IMR-90 (cell line): ENCODE data around the gene MIEF1. TPM values are rescaled to one million over a fixed set of nuclear protein-coding genes. Genes with fewer than 3 reads are reported as not detected.

ENCODE experiments used
- ATAC-seq: fragments of 200-7000 bp; cut with Tn5 transposase; 2 replicates; pipeline ENCODE4 v1.9.1; 2020; ENCODE audit warnings: low read depth, mild to moderate bottlenecking, moderate library complexity
- Bru-seq: library from RNA; stranded (reverse); fragments of 400-500 nt; gene quantifications from one replicate; lab custom pipeline; 2021; lab: Mats Ljungman, UMichigan
- BruChase-seq, 2 experiments: library from RNA; stranded (reverse); fragments of 400-500 nt; gene quantifications; one replicate each; lab custom pipeline; 2021; lab: Mats Ljungman, UMichigan
- BruUV-seq: library from RNA; stranded (reverse); fragments of 400-500 nt; replicated peaks from 2 replicates; lab custom pipeline; 2021; lab: Mats Ljungman, UMichigan
- CTCF ChIA-PET: fragments of 300-600 bp; formaldehyde crosslinking; extraction: SDS; loops from one replicate; lab custom pipeline; 2021; ENCODE audit warnings: antibody characterized with exemption; lab: Yijun Ruan, JAX
- POLR2A ChIA-PET: fragments of 300-600 bp; sonication (Branson Sonifier 250); formaldehyde crosslinking; loops from one replicate; lab custom pipeline; 2022; ENCODE audit warnings: antibody characterized with exemption; ENCODE audit not compliant: unreplicated experiment; lab: Charles Lee
- DNase-seq: peaks from one replicate; pipeline ENCODE4 v3.0.0; 2013
- H2AFZ ChIP-seq: replicated peaks from 2 replicates; pipeline ENCODE3; 2013; ENCODE audit warnings: low read length, mild to moderate bottlenecking; ENCODE audit not compliant: poor library complexity
- H2AK5ac ChIP-seq: 2 replicates; pipeline ENCODE4 v1.6.1; 2013; ENCODE audit warnings: low read depth, low read length, inconsistent platforms
- H2AK9ac ChIP-seq: replicated peaks from 2 replicates; pipeline ENCODE3; 2013; ENCODE audit warnings: mild to moderate bottlenecking, low read depth, low read length, moderate library complexity; ENCODE audit not compliant: poor library complexity
- H2BK120ac ChIP-seq: 2 replicates; pipeline ENCODE4 v1.6.1; 2013; ENCODE audit warnings: low read depth, low read length, inconsistent platforms
- H2BK15ac ChIP-seq: 3 replicates; pipeline ENCODE4 v1.6.1; 2013; ENCODE audit warnings: low read depth, low read length, inconsistent platforms
- H2BK20ac ChIP-seq: 2 replicates; pipeline ENCODE4 v1.6.1; 2013; ENCODE audit warnings: low read depth, mild to moderate bottlenecking, inconsistent platforms, low read length, moderate library complexity
- H2BK5ac ChIP-seq: 2 replicates; pipeline ENCODE4 v1.6.1; 2013; ENCODE audit warnings: mild to moderate bottlenecking, low read depth, low read length, inconsistent platforms; ENCODE audit not compliant: poor library complexity, severe bottlenecking
- H3K14ac ChIP-seq: replicated peaks from 2 replicates; pipeline ENCODE4 v1.6.1; 2013; ENCODE audit warnings: low read depth, low read length, inconsistent platforms
- H3K18ac ChIP-seq: 2 replicates; pipeline ENCODE4 v1.6.1; 2013; ENCODE audit warnings: low read depth, low read length, control low read depth
- H3K23ac ChIP-seq: 2 replicates; pipeline ENCODE4 v1.6.1; 2013; ENCODE audit warnings: low read depth, low read length, inconsistent platforms
- H3K27ac ChIP-seq: 2 replicates; pipeline ENCODE4 v1.5.1; 2013; ENCODE audit warnings: mild to moderate bottlenecking, control low read depth, low read length; ENCODE audit not compliant: insufficient read depth
- H3K27me3 ChIP-seq: 2 replicates; pipeline ENCODE4 v1.6.1; 2013; ENCODE audit warnings: low read length; ENCODE audit not compliant: control insufficient read depth, insufficient read depth
- H3K36me3 ChIP-seq: 2 replicates; pipeline ENCODE4 v1.6.1; 2013; ENCODE audit warnings: low read length, mixed read lengths; ENCODE audit not compliant: control insufficient read depth, insufficient read depth
- H3K4ac ChIP-seq: 2 replicates; pipeline ENCODE4 v1.6.1; 2013; ENCODE audit warnings: low read depth, low read length, inconsistent platforms
- H3K4me1 ChIP-seq: 2 replicates; pipeline ENCODE4 v1.6.1; 2013; ENCODE audit warnings: low read length, mixed read lengths; ENCODE audit not compliant: control insufficient read depth, insufficient read depth
- H3K4me2 ChIP-seq: 2 replicates; pipeline ENCODE4 v1.6.1; 2013; ENCODE audit warnings: low read depth, mild to moderate bottlenecking, control low read depth, low read length, moderate library complexity
- H3K4me3 ChIP-seq: 2 replicates; pipeline ENCODE4 v1.5.1; 2013; ENCODE audit warnings: low read depth, mild to moderate bottlenecking, control low read depth, low read length, moderate library complexity; ENCODE audit not compliant: insufficient read depth
- H3K56ac ChIP-seq: 2 replicates; pipeline ENCODE4 v1.6.1; 2013; ENCODE audit warnings: low read length, inconsistent platforms; ENCODE audit not compliant: insufficient read depth; ENCODE audit errors: extremely low read depth
- H3K79me1 ChIP-seq, 2 experiments: 2 replicates each; pipeline ENCODE4 v1.6.1; 2013; ENCODE audit warnings: low read length in 2 of 2, inconsistent platforms in 1 of 2, low read depth in 1 of 2
- H3K9ac ChIP-seq: 2 replicates; pipeline ENCODE4 v1.6.1; 2013; ENCODE audit warnings: low read depth, low read length, control low read depth
- H3K9me1 ChIP-seq: 2 replicates; pipeline ENCODE4 v1.6.1; 2013; ENCODE audit warnings: low read length, inconsistent platforms; ENCODE audit not compliant: insufficient read depth
- H3K9me3 ChIP-seq: 2 replicates; pipeline ENCODE4 v1.6.1; 2013; ENCODE audit warnings: low read length; ENCODE audit not compliant: control insufficient read depth, insufficient read depth
- H4K20me1 ChIP-seq: 2 replicates; pipeline ENCODE4 v1.6.1; 2013; ENCODE audit warnings: low read length, inconsistent platforms; ENCODE audit not compliant: insufficient read depth
- H4K5ac ChIP-seq: 2 replicates; pipeline ENCODE4 v1.6.1; 2013; ENCODE audit warnings: mild to moderate bottlenecking, low read depth, low read length, control low read depth
- H4K8ac ChIP-seq, 2 experiments: 2 replicates each; pipeline ENCODE4 v1.6.1; 2013; ENCODE audit warnings: low read depth in 2 of 2, low read length in 2 of 2, control low read depth in 1 of 2, inconsistent platforms in 1 of 2
- H4K91ac ChIP-seq: 2 replicates; pipeline ENCODE4 v1.6.1; 2013; ENCODE audit warnings: low read depth, low read length, inconsistent platforms; ENCODE audit not compliant: insufficient read depth
- MAZ ChIP-seq: IDR thresholded peaks from 2 replicates; pipeline ENCODE4 v1.6.1; 2012; ENCODE audit warnings: low read depth, mild to moderate bottlenecking, low read length, improper control_type of control experiment, moderate library complexity, borderline replicate concordance
- MXI1 ChIP-seq: IDR thresholded peaks from 2 replicates; pipeline ENCODE4 v1.6.1; 2012; ENCODE audit warnings: low read depth, mild to moderate bottlenecking, low read length, moderate library complexity, borderline replicate concordance
- SMC3 ChIP-seq: fragments of 150-350 bp; IDR thresholded peaks from 2 replicates; pipeline ENCODE4 v1.6.1; 2016; ENCODE audit warnings: low read depth, mild to moderate bottlenecking, antibody characterized with exemption, low read length, moderate library complexity
- WGBS, 2 experiments: methylation state at CpG; one replicate each; pipeline versions ENCODE4 v1.1.5 to v1.1.7; 2013; ENCODE audit warnings: missing lambda C conversion rate in 2 of 2; ENCODE audit not compliant: insufficient read length in 1 of 2; ENCODE audit errors: extremely low coverage in 2 of 2; 5-methylcytosine and 5-hydroxymethylcytosine counted together
- dilution Hi-C: fragments of 300-500 bp; cut with HindIII; formaldehyde crosslinking; loops from one replicate; pipeline ENCODE4 v1.14.3; 2018; ENCODE audit warnings: low sequenced_read_pairs; ENCODE audit not compliant: unreplicated experiment
- in situ Hi-C: fragments of 300-500 bp; cut with MboI; formaldehyde crosslinking; loops from 3 replicates; pipeline ENCODE4 v1.14.3; 2019; ENCODE audit warnings: low sequenced_read_pairs, inconsistent platforms, mixed read lengths
- intact Hi-C: fragments of 100-400 bp; cut with micrococcal nuclease; formaldehyde crosslinking; loops from 2 replicates; pipeline ENCODE4 v1.10.0; 2022
- long read RNA-seq: library from polyadenylated mRNA; unstranded; transcript quantifications from one replicate; pipeline ENCODE4 v2.0.0, GENCODE V29; 2021; ENCODE audit not compliant: unreplicated experiment
- polyA plus RNA-seq, 3 experiments: library from polyadenylated mRNA; depleted of rRNA; stranded (reverse); fragments of >200 nt; gene quantifications; 2 replicates each; pipeline ENCODE4 v1.2.3, GENCODE V29; 2012; ENCODE audit warnings: low replicate concordance in 1 of 3
- total RNA-seq: library from RNA; depleted of rRNA; stranded (reverse); fragments of >200 nt; gene quantifications from 2 replicates; pipeline ENCODE4 v1.2.3, GENCODE V29; 2012; rRNA removed
- TF ChIP-seq, protein P1 (sequence below): conservative IDR thresholded peaks from 2 replicates; pipeline ENCODE4 v1.5.1; 2012; ENCODE audit warnings: mild to moderate bottlenecking, low read depth, low read length, improper control_type of control experiment
- TF ChIP-seq, protein P2 (sequence below): fragments of 150-350 bp; IDR thresholded peaks from 2 replicates; pipeline ENCODE4 v1.6.1; 2016; ENCODE audit warnings: low read depth, mild to moderate bottlenecking, low read length, moderate library complexity, borderline replicate concordance
- TF ChIP-seq, protein P3 (sequence below): fragments of 150-350 bp; IDR thresholded peaks from 2 replicates; pipeline ENCODE4 v1.6.1; 2017; ENCODE audit warnings: mild to moderate bottlenecking, antibody characterized with exemption, low read length, low read depth

Gene MIEF1
- total RNA-seq = 9.7 and 12.2 TPM in 2 replicates
- polyA plus RNA-seq (2012; rRNA removed) = 15.0 and 16.9 TPM in 2 replicates
- polyA plus RNA-seq (2012; cell fraction: cytosol; rRNA removed) = 9.7 and 13.5 TPM in 2 replicates
- 8.6 and 12.3 TPM in 2 replicates for polyA plus RNA-seq (2012; cell fraction: nucleus; rRNA removed; ENCODE audit: low replicate concordance)
- Bru-seq, nascent RNA = percentile 76 among the genes with signal in this experiment
- percentile 76 among the genes with signal in this experiment for BruChase-seq, experiment 1, labeled RNA remaining after a 6-hour chase
- percentile 88 among the genes with signal in this experiment for BruChase-seq, experiment 2, labeled RNA remaining after a 2-hour chase
- long read RNA-seq, full-length matches to known transcripts = 7 of 26 reads
- long read RNA-seq, partial matches to known transcripts = 3 of 26 reads
- long read RNA-seq, other reads (novel, unspliced or antisense) = 16 of 26 reads

DNA sequence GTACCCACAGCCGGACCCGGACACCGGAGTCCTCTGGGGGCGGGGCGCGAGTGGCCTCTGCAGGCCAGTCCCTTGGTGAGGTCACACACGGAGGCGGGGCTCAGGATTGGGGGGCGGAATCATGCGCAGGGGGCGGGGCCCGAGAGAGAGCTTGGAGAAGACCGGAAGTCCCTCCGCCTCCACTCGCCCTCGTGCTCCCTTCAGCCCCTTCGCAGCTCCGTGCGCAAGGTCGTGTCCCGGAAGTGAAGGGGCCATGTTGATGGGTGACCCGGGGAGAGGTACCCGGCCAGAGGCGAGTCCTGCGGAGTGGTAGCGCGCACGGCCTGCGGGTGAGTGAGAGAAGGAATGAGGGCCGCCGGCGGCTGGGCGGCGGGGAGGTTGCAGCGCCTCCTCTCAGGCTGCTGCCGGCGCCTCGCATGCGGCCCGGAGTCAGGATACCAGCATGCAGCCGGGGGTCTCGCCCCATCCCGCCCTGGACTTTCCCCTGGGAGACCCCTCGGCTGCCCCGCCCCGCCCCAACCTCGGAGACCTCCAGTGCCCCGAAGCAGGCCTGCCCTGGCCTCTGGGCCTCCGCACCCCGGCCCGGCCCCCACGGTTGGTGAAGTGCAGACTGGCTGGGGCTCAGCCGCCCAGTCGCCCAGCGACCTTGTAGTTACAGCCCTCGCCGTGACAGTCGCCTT is at the start of gene MIEF1:
TSS of gene MIEF1 (plus strand) at position 182 of the 680 bp plus-strand sequence. CDS start 9,005 bp downstream, outside the sequence.
- peak within 1 kb of the TSS; percentile 85 for H3K9ac ChIP-seq
- DNase-seq = peak; percentile 92
- H4K20me1 ChIP-seq = 0 out of 2 replicates have a peak, but pooled peaks cover 11% of the 10 kb centered on the region
- peak within 1 kb of the TSS; percentile 38; the same call in 1 of the 2 replicates for H4K91ac ChIP-seq
- in situ Hi-C loops (no loop called here), intact Hi-C loops (loop anchor here (2.0 kb wide), 1 partner anchor 17 kb away; no protein-coding TSS in a partner anchor), dilution Hi-C loops (no loop called here)
- H3K14ac ChIP-seq = peak within 1 kb of the TSS; percentile 61
- peaks cover 24% of the 10 kb centered on the region for H3K36me3 ChIP-seq
- peaks cover 10% of the 10 kb centered on the region for H3K4me1 ChIP-seq
- WGBS, 2 experiments = 0% methylated on average over 16 of the region's 58 CpGs; no CpG with 5 or more reads in 1 of the 2 experiments
- no peaks in the 10 kb centered on the region for H3K27me3 ChIP-seq
- peak within 1 kb of the TSS; percentile 45 for H3K27ac ChIP-seq
- peak within 1 kb of the TSS; percentile 48; the same call in 1 of the 2 replicates for H3K56ac ChIP-seq
- peak within 1 kb of the TSS; percentile 67 for H3K4me3 ChIP-seq
- no peak within 1 kb of the TSS; the same call in 1 of the 2 replicates for H3K18ac ChIP-seq
- peak within 1 kb of the TSS; percentile 75 for H3K4ac ChIP-seq
- H3K4me2 ChIP-seq = peak within 1 kb of the TSS; percentile 94
- no peaks in the 10 kb centered on the region for H3K9me3 ChIP-seq
- peaks cover 6% of the 10 kb centered on the region for H3K9me1 ChIP-seq
- peak; percentile 95 for TF ChIP-seq MXI1
- TF ChIP-seq, protein P1, sequence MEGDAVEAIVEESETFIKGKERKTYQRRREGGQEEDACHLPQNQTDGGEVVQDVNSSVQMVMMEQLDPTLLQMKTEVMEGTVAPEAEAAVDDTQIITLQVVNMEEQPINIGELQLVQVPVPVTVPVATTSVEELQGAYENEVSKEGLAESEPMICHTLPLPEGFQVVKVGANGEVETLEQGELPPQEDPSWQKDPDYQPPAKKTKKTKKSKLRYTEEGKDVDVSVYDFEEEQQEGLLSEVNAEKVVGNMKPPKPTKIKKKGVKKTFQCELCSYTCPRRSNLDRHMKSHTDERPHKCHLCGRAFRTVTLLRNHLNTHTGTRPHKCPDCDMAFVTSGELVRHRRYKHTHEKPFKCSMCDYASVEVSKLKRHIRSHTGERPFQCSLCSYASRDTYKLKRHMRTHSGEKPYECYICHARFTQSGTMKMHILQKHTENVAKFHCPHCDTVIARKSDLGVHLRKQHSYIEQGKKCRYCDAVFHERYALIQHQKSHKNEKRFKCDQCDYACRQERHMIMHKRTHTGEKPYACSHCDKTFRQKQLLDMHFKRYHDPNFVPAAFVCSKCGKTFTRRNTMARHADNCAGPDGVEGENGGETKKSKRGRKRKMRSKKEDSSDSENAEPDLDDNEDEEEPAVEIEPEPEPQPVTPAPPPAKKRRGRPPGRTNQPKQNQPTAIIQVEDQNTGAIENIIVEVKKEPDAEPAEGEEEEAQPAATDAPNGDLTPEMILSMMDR = no peak; the same call in 1 of the 2 replicates
- TF ChIP-seq, protein P2, sequence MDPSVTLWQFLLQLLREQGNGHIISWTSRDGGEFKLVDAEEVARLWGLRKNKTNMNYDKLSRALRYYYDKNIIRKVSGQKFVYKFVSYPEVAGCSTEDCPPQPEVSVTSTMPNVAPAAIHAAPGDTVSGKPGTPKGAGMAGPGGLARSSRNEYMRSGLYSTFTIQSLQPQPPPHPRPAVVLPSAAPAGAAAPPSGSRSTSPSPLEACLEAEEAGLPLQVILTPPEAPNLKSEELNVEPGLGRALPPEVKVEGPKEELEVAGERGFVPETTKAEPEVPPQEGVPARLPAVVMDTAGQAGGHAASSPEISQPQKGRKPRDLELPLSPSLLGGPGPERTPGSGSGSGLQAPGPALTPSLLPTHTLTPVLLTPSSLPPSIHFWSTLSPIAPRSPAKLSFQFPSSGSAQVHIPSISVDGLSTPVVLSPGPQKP = 0 out of 2 replicates have a peak, but pooled peaks have one; percentile 18
- peak; percentile 88 for TF ChIP-seq MAZ
- no peak for TF ChIP-seq SMC3
- TF ChIP-seq, protein P3, sequence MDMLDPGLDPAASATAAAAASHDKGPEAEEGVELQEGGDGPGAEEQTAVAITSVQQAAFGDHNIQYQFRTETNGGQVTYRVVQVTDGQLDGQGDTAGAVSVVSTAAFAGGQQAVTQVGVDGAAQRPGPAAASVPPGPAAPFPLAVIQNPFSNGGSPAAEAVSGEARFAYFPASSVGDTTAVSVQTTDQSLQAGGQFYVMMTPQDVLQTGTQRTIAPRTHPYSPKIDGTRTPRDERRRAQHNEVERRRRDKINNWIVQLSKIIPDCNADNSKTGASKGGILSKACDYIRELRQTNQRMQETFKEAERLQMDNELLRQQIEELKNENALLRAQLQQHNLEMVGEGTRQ = peak; percentile 69
- peak within 1 kb of the TSS; percentile 27 for H2BK5ac ChIP-seq
- POLR2A ChIA-PET = interaction anchor here (0.6 to 0.9 kb wide), 6 partner anchors 18 to 115 kb away, joined by 3 to 4 read pairs (median 4); partner anchors contain the start of gene ATF4
- H2AK9ac ChIP-seq = peak within 1 kb of the TSS; percentile 91
- BruUV-seq = no TSS peak
- peaks cover 19 to 53% of the 10 kb centered on the region in 2 experiments for H3K79me1 ChIP-seq
- H4K5ac ChIP-seq = peak within 1 kb of the TSS; percentile 44
- H2AFZ ChIP-seq = peak within 1 kb of the TSS; percentile 92
- peak within 1 kb of the TSS; percentile 52 for H2AK5ac ChIP-seq
- CTCF ChIA-PET = no interaction called here
- peak within 1 kb of the TSS; percentile 74 to 98 for H4K8ac ChIP-seq
- ATAC-seq = peak; percentile 97
- peak within 1 kb of the TSS; percentile 54 for H2BK120ac ChIP-seq
- H3K23ac ChIP-seq = peak within 1 kb of the TSS; percentile 74; the same call in 1 of the 2 replicates
- H2BK20ac ChIP-seq = no peak within 1 kb of the TSS
- H2BK15ac ChIP-seq = no peak within 1 kb of the TSS; the same call in 2 of the 3 replicates
